ENCODE measurements around the gene PTRH1.

DNA sequence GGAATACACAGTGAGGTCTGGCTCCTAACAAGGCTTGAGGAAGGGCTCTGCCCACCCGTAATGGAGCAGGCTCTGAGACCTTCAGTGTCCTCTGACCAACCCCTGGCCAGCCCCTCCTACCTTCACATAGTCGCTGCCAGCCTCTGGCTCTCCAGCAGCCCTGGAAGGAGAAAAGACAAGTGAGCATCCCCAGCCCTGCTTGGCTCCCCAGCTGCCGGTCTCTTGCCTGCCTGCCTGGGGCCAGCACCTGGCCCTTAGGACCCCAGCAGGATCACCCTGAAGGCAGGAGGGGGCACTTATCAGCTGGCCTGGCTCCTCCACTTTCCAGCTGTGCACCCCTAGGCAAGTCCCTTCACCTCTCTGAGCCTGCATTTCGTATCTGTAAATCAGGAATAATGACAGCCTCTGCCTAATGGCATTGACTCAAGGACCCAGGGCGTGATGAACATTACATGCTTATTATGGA lies 46.1 kb upstream of the PTRH1 start:
- TF ChIP-seq CTCF (IDR thresholded peaks at IDR 0.05; ENCODE audit: insufficient read depth, low read length) (no peak), POLR2AphosphoS5 (IDR thresholded peaks at IDR 0.05; ENCODE audit: low read depth) (no peak)
